Activated T-cell treated with anti-CD3 and anti-CD28 coated beads, Interleukin-2, amount 50 U/mL, for 24 hours (primary cell): ENCODE measurements around the gene KRTAP1-5.
"Not testable (repeated sequence)": the region's sequence is repeated elsewhere in the genome, so short reads cannot be mapped to it uniquely, and the experiment has no call there.

ENCODE experiments used
- DNase-seq: peaks from one replicate; pipeline ENCODE4 v3.0.0-alpha.2; 2020
- H3K27ac Mint-ChIP-seq: 2 replicates; pipeline ENCODE4 v1.8.0; 2020; ENCODE audit warnings: mild to moderate bottlenecking, mixed read lengths
- H3K27me3 Mint-ChIP-seq: 2 replicates; pipeline ENCODE4 v1.8.0; 2020; ENCODE audit warnings: mixed read lengths
- H3K36me3 Mint-ChIP-seq: 2 replicates; pipeline ENCODE4 v1.8.0; 2020; ENCODE audit warnings: low read depth, mixed read lengths
- H3K4me1 Mint-ChIP-seq: 2 replicates; pipeline ENCODE4 v1.8.0; 2020; ENCODE audit warnings: low read depth, mixed read lengths
- H3K4me3 Mint-ChIP-seq: 2 replicates; pipeline ENCODE4 v1.8.0; 2020; ENCODE audit warnings: mild to moderate bottlenecking, moderate library complexity, mixed read lengths
- H3K9me3 Mint-ChIP-seq: 2 replicates; pipeline ENCODE4 v1.8.0; 2020; ENCODE audit warnings: mixed read lengths

The KRTAP1-5 gene

GRCh38 chr17:41058741-41059140 lies 31.7 kb upstream of the KRTAP1-5 start:
- H3K36me3 Mint-ChIP-seq: no peaks in the 10 kb centered on the region
- H3K27me3 Mint-ChIP-seq: peaks cover 55% of the 10 kb centered on the region
- no peak for DNase-seq
- no peaks in the 10 kb centered on the region for H3K4me1 Mint-ChIP-seq
- no peaks in the 10 kb centered on the region for H3K9me3 Mint-ChIP-seq
- H3K4me3 Mint-ChIP-seq: no peak overlapping the region
- no peak overlapping the region for H3K27ac Mint-ChIP-seq

GRCh38 chr17:41057547-41057946 lies 30.5 kb upstream of the KRTAP1-5 start:
- no peaks in the 10 kb centered on the region for H3K36me3 Mint-ChIP-seq
- no peak overlapping the region for H3K27ac Mint-ChIP-seq
- no peak for DNase-seq
- H3K4me3 Mint-ChIP-seq: no peak overlapping the region
- no peaks in the 10 kb centered on the region for H3K4me1 Mint-ChIP-seq
- H3K9me3 Mint-ChIP-seq: no peaks in the 10 kb centered on the region
- peaks cover 56% of the 10 kb centered on the region for H3K27me3 Mint-ChIP-seq

- peaks cover 53% of the 10 kb centered on the region for H3K27me3 Mint-ChIP-seq
- not testable (repeated sequence) for H3K4me1 Mint-ChIP-seq, H3K9me3 Mint-ChIP-seq, DNase-seq, H3K27ac Mint-ChIP-seq, H3K36me3 Mint-ChIP-seq, H3K4me3 Mint-ChIP-seq
Measured at GRCh38 chr17:41055130-41055529, 28.1 kb upstream of the KRTAP1-5 start, which contains the start of gene KRTAP2-2. TSS of gene KRTAP2-2 (minus strand) at chr17:41055230. CDS start at chr17:41055211, 19 bp downstream.

GRCh38 chr17:41054556-41054955 lies 27.5 kb upstream of the KRTAP1-5 start:
- peaks cover 54% of the 10 kb centered on the region for H3K27me3 Mint-ChIP-seq
- not testable (repeated sequence) for H3K4me3 Mint-ChIP-seq, H3K27ac Mint-ChIP-seq, H3K9me3 Mint-ChIP-seq, H3K4me1 Mint-ChIP-seq, H3K36me3 Mint-ChIP-seq, DNase-seq

GRCh38 chr17:41054025-41054424 lies 27.0 kb upstream of the KRTAP1-5 start:
- no peak overlapping the region for H3K4me3 Mint-ChIP-seq
- H3K36me3 Mint-ChIP-seq: no peaks in the 10 kb centered on the region
- H3K27me3 Mint-ChIP-seq: peaks cover 50% of the 10 kb centered on the region
- no peaks in the 10 kb centered on the region for H3K9me3 Mint-ChIP-seq
- no peak overlapping the region for H3K27ac Mint-ChIP-seq
- no peaks in the 10 kb centered on the region for H3K4me1 Mint-ChIP-seq
- DNase-seq: no peak

GRCh38 chr17:41052566-41052965 lies 25.6 kb upstream of the KRTAP1-5 start:
- no peak for DNase-seq
- Mint-ChIP-seq H3K27ac (no peak overlapping the region), H3K36me3 (no peaks in the 10 kb centered on the region), H3K4me3 (no peak overlapping the region), H3K9me3 (no peaks in the 10 kb centered on the region), H3K4me1 (no peaks in the 10 kb centered on the region), H3K27me3 (peaks cover 47% of the 10 kb centered on the region)

- Mint-ChIP-seq H3K4me3 (no peak overlapping the region), H3K4me1 (no peaks in the 10 kb centered on the region), H3K9me3 (no peaks in the 10 kb centered on the region), H3K27ac (no peak overlapping the region), H3K36me3 (no peaks in the 10 kb centered on the region), H3K27me3 (peaks cover 38% of the 10 kb centered on the region)
- no peak for DNase-seq
Measured at GRCh38 chr17:41049110-41049509, 22.1 kb upstream of the KRTAP1-5 start.

- Mint-ChIP-seq H3K4me3 (no peak overlapping the region), H3K27ac (no peak overlapping the region), H3K27me3 (peaks cover 35% of the 10 kb centered on the region)
Measured at GRCh38 chr17:41048441-41048840, 21.4 kb upstream of the KRTAP1-5 start.

GRCh38 chr17:41046735-41047465 lies 19.9 kb upstream of the KRTAP1-5 start, which contains the start of gene KRTAP2-1:
TSS of gene KRTAP2-1 (minus strand) at chr17:41047316. CDS start at chr17:41047267, 49 bp downstream.
- H3K27ac Mint-ChIP-seq, H3K9me3 Mint-ChIP-seq, H3K4me1 Mint-ChIP-seq, H3K36me3 Mint-ChIP-seq, H3K4me3 Mint-ChIP-seq, DNase-seq: not testable (repeated sequence)
- H3K27me3 Mint-ChIP-seq: peaks cover 29% of the 10 kb centered on the region

More at GRCh38 chr17:41048441-41048840, 21.4 kb upstream of the KRTAP1-5 start:
- no peak for DNase-seq
- Mint-ChIP-seq H3K4me1 (no peaks in the 10 kb centered on the region), H3K9me3 (peaks cover 3% of the 10 kb centered on the region), H3K36me3 (no peaks in the 10 kb centered on the region)

- Mint-ChIP-seq H3K27me3 (peaks cover 27% of the 10 kb centered on the region), H3K4me1 (no peaks in the 10 kb centered on the region), H3K9me3 (peaks cover 10% of the 10 kb centered on the region), H3K36me3 (no peaks in the 10 kb centered on the region), H3K27ac (no peak overlapping the region), H3K4me3 (no peak overlapping the region)
- DNase-seq: no peak
Measured at GRCh38 chr17:41042953-41043352, 15.9 kb upstream of the KRTAP1-5 start.

- not testable (repeated sequence) for H3K4me3 Mint-ChIP-seq, H3K4me1 Mint-ChIP-seq, DNase-seq, H3K27ac Mint-ChIP-seq, H3K9me3 Mint-ChIP-seq, H3K36me3 Mint-ChIP-seq
- peaks cover 26% of the 10 kb centered on the region for H3K27me3 Mint-ChIP-seq
Measured at GRCh38 chr17:41040783-41041571, 14.0 kb upstream of the KRTAP1-5 start, which contains the start of gene KRTAP1-1. TSS of gene KRTAP1-1 (minus strand) at chr17:41041450. CDS start at chr17:41041397, 53 bp downstream.

GRCh38 chr17:41037853-41038350 lies 10.9 kb upstream of the KRTAP1-5 start:
- Mint-ChIP-seq H3K9me3 (peaks cover 3% of the 10 kb centered on the region), H3K4me3 (no peak overlapping the region), H3K27me3 (peaks cover 33% of the 10 kb centered on the region), H3K27ac (no peak overlapping the region), H3K4me1 (no peaks in the 10 kb centered on the region), H3K36me3 (no peaks in the 10 kb centered on the region)
- no peak for DNase-seq

GRCh38 chr17:41034346-41034935 lies 7.4 kb upstream of the KRTAP1-5 start, which contains the start of gene KRTAP1-3:
TSS of gene KRTAP1-3 (minus strand) at chr17:41034874. CDS start at chr17:41034821, 53 bp downstream.
- not testable (repeated sequence) for H3K27ac Mint-ChIP-seq, DNase-seq, H3K4me3 Mint-ChIP-seq, H3K9me3 Mint-ChIP-seq, H3K36me3 Mint-ChIP-seq, H3K4me1 Mint-ChIP-seq
- H3K27me3 Mint-ChIP-seq: peaks cover 41% of the 10 kb centered on the region

GRCh38 chr17:41029633-41030245 lies 2.7 kb upstream of the KRTAP1-5 start, which contains the start of gene KRTAP1-4:
TSS of gene KRTAP1-4 (minus strand) at chr17:41030195. CDS start at chr17:41030078, 117 bp downstream.
- Mint-ChIP-seq H3K27ac (no peak within 1 kb of the TSS), H3K27me3 (peaks cover 49% of the 10 kb centered on the region), H3K4me3 (no peak within 1 kb of the TSS), H3K9me3 (no peaks in the 10 kb centered on the region), H3K4me1 (no peaks in the 10 kb centered on the region), H3K36me3 (no peaks in the 10 kb centered on the region)
- no peak for DNase-seq
